B cell (primary cell): ENCODE data around the gene ABCG5. TPM values are rescaled to one million over a fixed set of nuclear protein-coding genes. Genes with fewer than 3 reads are reported as not detected.

ENCODE experiments used
- ATAC-seq: fragments of 200-7000 bp; cut with Tn5 transposase; one replicate; pipeline ENCODE4 v1.10.0; 2021; ENCODE audit warnings: low read depth, mild to moderate bottlenecking, moderate number of reproducible peaks, moderate library complexity
- CTCF ChIA-PET: fragments of 350-600 bp; sonication (Branson Sonifier 250); formaldehyde crosslinking; loops from one replicate; lab custom pipeline; 2021; ENCODE audit warnings: antibody characterized with exemption, inconsistent platforms; lab: Charles Lee
- POLR2A ChIA-PET: fragments of 350-600 bp; sonication (Branson Sonifier 250); formaldehyde crosslinking; loops from one replicate; lab custom pipeline; 2021; ENCODE audit warnings: antibody characterized with exemption; lab: Charles Lee
- DNase-seq: peaks from one replicate; pipeline ENCODE4 v3.0.0; 2013
- H2AFZ ChIP-seq: 2 replicates; pipeline ENCODE4 v1.6.1; 2012; ENCODE audit warnings: mild to moderate bottlenecking, low read depth, low read length; ENCODE audit not compliant: insufficient read depth, poor library complexity, severe bottlenecking
- H3K27ac ChIP-seq, 2 donors: 1 replicate in 1 of 2; 2 replicates in 1 of 2; pipeline ENCODE4 v1.5.1; 2012 to 2013; ENCODE audit warnings: low read length in 2 of 2, mild to moderate bottlenecking in 2 of 2, moderate library complexity in 1 of 2
- H3K27me3 ChIP-seq, 4 experiments: fragments of 200-600 bp in 1 of 4; sonication (generic) in 1 of 4; replicated peaks in 1 of 4; 1 replicate in 2 of 4; 2 replicates in 2 of 4; pipeline versions ENCODE4 v1.6.1 to v1.7.0; 2013 to 2016; ENCODE audit warnings: low read length in 3 of 4, mild to moderate bottlenecking in 2 of 4, mixed read lengths in 1 of 4, moderate library complexity in 1 of 4; ENCODE audit not compliant: insufficient read depth in 4 of 4, control insufficient read depth in 3 of 4; ENCODE audit errors: control extremely low read depth in 1 of 4
- H3K36me3 ChIP-seq, 2 experiments: replicated peaks in 1 of 2; 1 replicate in 1 of 2; 2 replicates in 1 of 2; pipeline versions ENCODE4 v1.6.1 to v1.7.1; 2013; ENCODE audit warnings: low read length in 1 of 2; ENCODE audit not compliant: insufficient read depth in 2 of 2, control insufficient read depth in 1 of 2; ENCODE audit errors: control extremely low read depth in 1 of 2, extremely low read depth in 1 of 2
- H3K4me1 ChIP-seq, 2 donors: fragments of 200-600 bp in 1 of 2; sonication (generic) in 1 of 2; 1 replicate in 1 of 2; 2 replicates in 1 of 2; pipeline versions ENCODE4 v1.5.1 to v1.6.1; 2013 to 2017; ENCODE audit warnings: low read length in 2 of 2; ENCODE audit not compliant: control insufficient read depth in 2 of 2, insufficient read depth in 2 of 2
- H3K4me2 ChIP-seq: replicated peaks from 2 replicates; pipeline ENCODE3; 2012; ENCODE audit warnings: mild to moderate bottlenecking, low read depth, low read length; ENCODE audit not compliant: poor library complexity, severe bottlenecking
- H3K4me3 ChIP-seq, 5 experiments: fragments of 200-600 bp in 1 of 5; sonication (generic) in 1 of 5; 1 replicate in 3 of 5; 2 replicates in 2 of 5; pipeline versions ENCODE4 v1.5.1 to v1.7.0; 2011 to 2016; ENCODE audit warnings: low read length in 4 of 5, mild to moderate bottlenecking in 4 of 5, low read depth in 2 of 5, control low read depth in 1 of 5, moderate library complexity in 1 of 5; ENCODE audit not compliant: insufficient read depth in 1 of 5; ENCODE audit errors: control extremely low read depth in 1 of 5, extremely low read depth in 1 of 5
- H3K79me2 ChIP-seq: fragments of 200-600 bp; sonication (generic); one replicate; pipeline ENCODE4 v1.6.0; 2016; ENCODE audit warnings: low read length; ENCODE audit not compliant: control insufficient read depth, insufficient read depth
- H3K9ac ChIP-seq: fragments of 200-600 bp; sonication (generic); 2 replicates; pipeline ENCODE4 v1.6.1; 2017; ENCODE audit warnings: mild to moderate bottlenecking, low read length, moderate library complexity
- H3K9me3 ChIP-seq, 3 donors: one replicate each; pipeline versions ENCODE4 v1.6.1 to v1.7.1; 2013; ENCODE audit warnings: low read length in 2 of 3; ENCODE audit not compliant: control insufficient read depth in 2 of 3, insufficient read depth in 1 of 3; ENCODE audit errors: control extremely low read depth in 1 of 3
- H4K20me1 ChIP-seq: 2 replicates; pipeline ENCODE4 v1.6.0; 2012; ENCODE audit warnings: mild to moderate bottlenecking, low read length; ENCODE audit not compliant: insufficient read depth, control insufficient read depth, poor library complexity, severe bottlenecking
- H3K27ac Mint-ChIP-seq: one replicate; pipeline ENCODE4 v1.8.0; 2021; ENCODE audit warnings: mixed read lengths
- H3K27me3 Mint-ChIP-seq: one replicate; pipeline ENCODE4 v1.8.0; 2021; ENCODE audit warnings: mixed read lengths
- H3K4me1 Mint-ChIP-seq: one replicate; pipeline ENCODE4 v1.8.0; 2021; ENCODE audit warnings: mixed read lengths
- H3K4me3 Mint-ChIP-seq: one replicate; pipeline ENCODE4 v1.8.0; 2021; ENCODE audit warnings: mixed read lengths
- H3K9me3 Mint-ChIP-seq: one replicate; pipeline ENCODE4 v1.8.0; 2022; ENCODE audit warnings: mixed read lengths; ENCODE audit not compliant: insufficient read depth
- EZH2 ChIP-seq: IDR thresholded peaks from 2 replicates; pipeline ENCODE4 v1.6.1; 2012; ENCODE audit warnings: borderline replicate concordance, low read depth, mild to moderate bottlenecking, moderate library complexity, low read length; ENCODE audit not compliant: insufficient read depth, poor library complexity, severe bottlenecking
- WGBS: methylation state at CpG from one replicate; pipeline ENCODE4 v1.1.5; 2013; ENCODE audit warnings: missing lambda C conversion rate; ENCODE audit not compliant: insufficient coverage; 5-methylcytosine and 5-hydroxymethylcytosine counted together
- intact Hi-C: fragments of 100-400 bp; cut with micrococcal nuclease; formaldehyde crosslinking; loops from one replicate; pipeline ENCODE4 v1.10.0; 2022
- polyA plus RNA-seq: library from polyadenylated mRNA; depleted of rRNA; stranded (reverse); fragments of >200 nt; gene quantifications from 2 replicates; pipeline ENCODE4 v1.2.3, GENCODE V29; 2012
- total RNA-seq, 2 donors: library from RNA; stranded (reverse); fragments of 120-200 nt in 1 of 2; gene quantifications; 1 replicate in 1 of 2; 2 replicates in 1 of 2; pipeline versions ENCODE4 v1.2.3 to v1.2.4, GENCODE V29; 2013 to 2022
- TF ChIP-seq, protein P1 (sequence below): fragments of 200-600 bp; IDR thresholded peaks from one replicate; pipeline ENCODE4 v1.8.0; 2022; ENCODE audit warnings: antibody characterized with exemption, mild to moderate bottlenecking

The ABCG5 gene
- total and polyA plus RNA-seq, 2 donors (not counting 1 experiment from before 2014, with no cell fraction given), result not detected

DNA sequence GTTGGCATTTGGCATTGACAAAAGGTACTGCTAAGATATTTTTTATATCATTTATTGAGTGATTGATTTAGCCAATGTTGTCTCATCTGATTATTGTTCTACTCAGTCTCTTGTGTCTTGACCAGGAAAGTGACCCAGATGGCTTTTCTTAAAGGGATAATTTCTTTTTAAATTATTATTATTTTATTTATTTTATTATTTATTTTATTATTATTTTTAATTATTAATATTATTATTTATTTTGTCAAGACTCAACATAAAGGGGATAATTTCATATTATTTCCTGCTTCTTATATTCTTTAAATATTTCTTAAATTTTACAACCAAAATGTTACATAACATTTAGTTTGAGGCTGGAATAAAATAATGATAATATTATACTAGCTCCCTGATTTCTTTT is 37.7 kb downstream of the ABCG5 start:
- TF ChIP-seq, protein P1, sequence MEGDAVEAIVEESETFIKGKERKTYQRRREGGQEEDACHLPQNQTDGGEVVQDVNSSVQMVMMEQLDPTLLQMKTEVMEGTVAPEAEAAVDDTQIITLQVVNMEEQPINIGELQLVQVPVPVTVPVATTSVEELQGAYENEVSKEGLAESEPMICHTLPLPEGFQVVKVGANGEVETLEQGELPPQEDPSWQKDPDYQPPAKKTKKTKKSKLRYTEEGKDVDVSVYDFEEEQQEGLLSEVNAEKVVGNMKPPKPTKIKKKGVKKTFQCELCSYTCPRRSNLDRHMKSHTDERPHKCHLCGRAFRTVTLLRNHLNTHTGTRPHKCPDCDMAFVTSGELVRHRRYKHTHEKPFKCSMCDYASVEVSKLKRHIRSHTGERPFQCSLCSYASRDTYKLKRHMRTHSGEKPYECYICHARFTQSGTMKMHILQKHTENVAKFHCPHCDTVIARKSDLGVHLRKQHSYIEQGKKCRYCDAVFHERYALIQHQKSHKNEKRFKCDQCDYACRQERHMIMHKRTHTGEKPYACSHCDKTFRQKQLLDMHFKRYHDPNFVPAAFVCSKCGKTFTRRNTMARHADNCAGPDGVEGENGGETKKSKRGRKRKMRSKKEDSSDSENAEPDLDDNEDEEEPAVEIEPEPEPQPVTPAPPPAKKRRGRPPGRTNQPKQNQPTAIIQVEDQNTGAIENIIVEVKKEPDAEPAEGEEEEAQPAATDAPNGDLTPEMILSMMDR, result no peak
- no peak for TF ChIP-seq EZH2
- Mint-ChIP-seq H3K27me3 (no peaks in the 10 kb centered on the region), H3K9me3 (no peaks in the 10 kb centered on the region), H3K4me3 (no peak overlapping the region), H3K27ac (no peak overlapping the region), H3K4me1 (no peaks in the 10 kb centered on the region)
- no peak overlapping the region for H3K4me3 ChIP-seq
- ATAC-seq (no peak), DNase-seq (no peak)
- H2AFZ ChIP-seq, result no peak overlapping the region
- H3K9me3 ChIP-seq, result no peaks in the 10 kb centered on the region
- H3K4me2 ChIP-seq, result no peak overlapping the region
- peaks cover 0 to 2% of the 10 kb centered on the region in 2 experiments for H3K36me3 ChIP-seq
- H3K27me3 ChIP-seq, result no peaks in the 10 kb centered on the region
- no peaks in the 10 kb centered on the region for H4K20me1 ChIP-seq
- ChIA-PET POLR2A (no interaction called here), CTCF (no interaction called here)
- no peak overlapping the region for H3K9ac ChIP-seq
- no peak overlapping the region for H3K27ac ChIP-seq
- intact Hi-C loops, result no loop called here
- H3K4me1 ChIP-seq, result no peaks in the 10 kb centered on the region
- no peaks in the 10 kb centered on the region for H3K79me2 ChIP-seq

DNA sequence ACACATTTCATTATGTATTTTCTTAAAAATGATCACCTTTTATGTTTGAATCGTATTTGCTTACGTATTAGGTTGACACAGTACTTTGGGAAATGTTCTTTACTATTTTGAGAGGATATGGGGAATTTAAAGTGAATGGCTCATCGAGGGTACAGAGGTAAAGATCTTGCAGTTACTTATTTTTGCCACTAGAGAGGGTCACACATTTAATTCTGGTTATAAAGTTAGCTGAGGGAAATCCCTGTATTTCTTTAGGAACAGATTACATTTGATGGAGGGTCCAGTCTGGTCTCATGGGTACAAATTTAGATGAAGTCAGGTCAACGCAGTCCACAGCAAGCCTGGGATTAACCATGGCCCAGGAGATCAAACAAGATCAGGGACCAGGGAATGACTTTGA is 40.3 kb downstream of the ABCG5 start:
- H4K20me1 ChIP-seq, result no peaks in the 10 kb centered on the region
- Mint-ChIP-seq H3K4me3 (no peak overlapping the region), H3K27me3 (no peaks in the 10 kb centered on the region), H3K27ac (no peak overlapping the region), H3K4me1 (no peaks in the 10 kb centered on the region), H3K9me3 (no peaks in the 10 kb centered on the region)
- H3K79me2 ChIP-seq, result no peaks in the 10 kb centered on the region
- H3K4me2 ChIP-seq, result no peak overlapping the region
- H2AFZ ChIP-seq, result no peak overlapping the region
- ATAC-seq, result no peak
- 83% methylated on average over 2 of the region's 4 CpGs for WGBS
- no peak for DNase-seq
- no peaks in the 10 kb centered on the region for H3K9me3 ChIP-seq
- no peaks in the 10 kb centered on the region for H3K27me3 ChIP-seq
- POLR2A ChIA-PET, result no interaction called here
- H3K4me1 ChIP-seq, result no peaks in the 10 kb centered on the region
- no peak overlapping the region for H3K9ac ChIP-seq
- H3K4me3 ChIP-seq, result no peak overlapping the region
- CTCF ChIA-PET, result interaction anchor here (0.5 kb wide), 1 partner anchor 162 kb away, joined by 4 read pairs; no protein-coding TSS in a partner anchor
- intact Hi-C loops, result no loop called here
- H3K36me3 ChIP-seq, result no peaks in the 10 kb centered on the region
- TF ChIP-seq, protein P1, result no peak
- TF ChIP-seq EZH2, result no peak
- H3K27ac ChIP-seq, result no peak overlapping the region
